Prostate gland (tissue), 2 donors: ENCODE data around the gene SLC6A20. TPM values are rescaled to one million over a fixed set of nuclear protein-coding genes. Genes with fewer than 3 reads are reported as not detected.
"Not testable (repeated sequence)": the region's sequence is repeated elsewhere in the genome, so short reads cannot be mapped to it uniquely, and the experiment has no call there.

Experiments
- DNase-seq: peaks from one replicate; pipeline ENCODE4 v3.0.0-alpha.2; 2019; ENCODE audit warnings: low spot score
- H3K27ac ChIP-seq, 2 donors: fragments of 200-600 bp; sonication (generic); 2 replicates each; pipeline ENCODE4 v1.5.1; 2017 to 2019
- H3K27me3 ChIP-seq: fragments of 200-600 bp; sonication (generic); replicated peaks from 2 replicates; pipeline ENCODE4 v1.5.1; 2019; ENCODE audit not compliant: insufficient read depth
- H3K36me3 ChIP-seq, 2 donors: fragments of 200-600 bp; sonication (generic); 1 replicate in 1 of 2; 2 replicates in 1 of 2; pipeline versions ENCODE4 v1.5.1 to v1.8.1; 2017 to 2019
- H3K4me1 ChIP-seq: fragments of 200-600 bp; sonication (generic); replicated peaks from 2 replicates; pipeline ENCODE4 v1.5.1; 2019
- H3K4me3 ChIP-seq, 2 donors: fragments of 200-600 bp; sonication (generic); 2 replicates each; pipeline ENCODE4 v1.5.1; 2017 to 2019
- H3K9me3 ChIP-seq: fragments of 200-600 bp; sonication (generic); 2 replicates; pipeline ENCODE4 v1.5.1; 2017
- CTCF ChIP-seq, 4 experiments: fragments of 200-600 bp in 2 of 4; fragments of 450-650 bp in 2 of 4; sonication (generic) in 2 of 4; IDR thresholded peaks; 1 replicate in 3 of 4; 2 replicates in 1 of 4; pipeline ENCODE4 v1.5.1; 2016 to 2019; ENCODE audit warnings: antibody characterized with exemption in 4 of 4, mild to moderate bottlenecking in 2 of 4, moderate library complexity in 2 of 4
- POLR2A ChIP-seq: fragments of 450-650 bp; IDR thresholded peaks from one replicate; pipeline ENCODE4 v1.6.1; 2016; ENCODE audit warnings: antibody characterized with exemption, mild to moderate bottlenecking
- POLR2AphosphoS5 ChIP-seq: sonication (generic); formaldehyde crosslinking; IDR thresholded peaks from one replicate; pipeline ENCODE4 v1.6.1; 2017; ENCODE audit warnings: antibody characterized with exemption
- WGBS: methylation state at CpG from one replicate; pipeline ENCODE4 v1.1.5; 2018; 5-methylcytosine and 5-hydroxymethylcytosine counted together
- intact Hi-C: fragments of 100-400 bp; cut with DNase I; formaldehyde crosslinking; loops from one replicate; pipeline ENCODE4 v1.14.2; 2022
- total RNA-seq, 2 donors: library from RNA; depleted of rRNA; stranded (reverse); fragments of >200 nt; gene quantifications; one replicate each; pipeline ENCODE4 v1.1.0, GENCODE V29; 2016

The SLC6A20 gene
- total RNA-seq, 2 donors from 2014 or later: 1.6 TPM; not detected in 1

DNA sequence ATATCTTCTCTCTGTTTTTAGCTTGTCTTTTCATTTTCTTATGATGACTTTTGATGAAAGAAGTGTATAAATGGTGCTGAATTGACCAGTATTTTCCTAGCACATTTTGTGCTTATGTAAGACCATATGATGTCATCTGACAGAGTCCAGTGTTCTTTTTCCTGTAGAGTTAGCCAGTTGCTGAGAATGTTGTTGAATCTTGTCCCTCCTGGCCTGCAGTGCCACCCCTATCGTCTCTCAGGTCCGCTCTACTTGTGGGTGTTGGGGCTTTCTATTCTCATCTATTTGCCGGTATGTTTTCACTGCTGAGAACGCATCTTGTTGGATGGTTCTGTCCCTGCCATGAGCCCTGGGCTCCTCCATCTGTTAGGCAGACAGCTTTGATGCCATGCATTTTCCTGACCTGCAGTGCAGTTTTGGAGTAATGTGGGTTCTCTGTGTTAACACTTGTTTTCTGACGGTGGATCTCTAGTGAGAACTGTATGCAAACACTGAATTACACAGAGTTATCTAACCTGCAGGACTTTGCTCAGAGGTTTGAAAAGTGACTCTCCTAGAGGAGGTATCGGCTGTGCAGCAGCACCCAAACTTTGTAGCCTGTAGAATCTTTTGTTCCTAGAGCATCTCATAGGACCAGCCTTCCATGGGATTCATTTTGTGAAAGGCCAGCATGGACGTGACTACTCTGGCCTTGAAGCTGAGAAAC, 44.6 kb downstream of the SLC6A20 start:
- no peak overlapping the region for H3K27ac ChIP-seq
- WGBS: 80% methylated on average over 7 of the region's 7 CpGs
- H3K4me1 ChIP-seq: no peaks in the 10 kb centered on the region
- no peaks in the 10 kb centered on the region for H3K36me3 ChIP-seq
- TF ChIP-seq CTCF (IDR thresholded peaks at IDR 0.05): no peak
- no peak for TF ChIP-seq POLR2A
- no peak for TF ChIP-seq POLR2AphosphoS5
- intact Hi-C loops: no loop called here
- H3K4me3 ChIP-seq: no peak overlapping the region
- no peaks in the 10 kb centered on the region for H3K9me3 ChIP-seq
- H3K27me3 ChIP-seq: no peaks in the 10 kb centered on the region
- DNase-seq: no peak

DNA sequence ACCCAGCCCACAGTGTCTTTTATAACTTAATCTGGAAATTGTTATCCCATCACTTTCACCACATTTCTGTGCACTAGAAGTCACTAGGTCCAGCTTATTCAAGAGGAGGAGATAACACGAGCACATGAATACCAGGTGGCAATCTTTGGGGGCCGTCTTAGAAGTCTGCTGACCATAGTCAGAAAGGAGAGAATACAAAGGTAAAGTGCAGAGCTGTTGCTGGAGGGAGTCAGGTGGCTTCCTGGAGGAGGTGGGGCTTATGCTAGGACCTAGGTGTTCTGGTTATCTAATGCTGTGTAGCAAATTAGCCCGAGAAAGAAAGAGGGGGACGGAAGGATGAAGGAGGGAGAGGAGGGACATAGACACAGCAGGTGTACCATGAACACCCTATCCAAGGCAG, 46.5 kb downstream of the SLC6A20 start:
- 84% methylated on average over 4 of the region's 4 CpGs for WGBS
- Histone ChIP-seq H3K9me3 (no peaks in the 10 kb centered on the region), H3K4me1 (no peaks in the 10 kb centered on the region), H3K36me3 (no peaks in the 10 kb centered on the region), H3K27ac (no peak overlapping the region), H3K27me3 (no peaks in the 10 kb centered on the region), H3K4me3 (no peak overlapping the region)
- no peak for TF ChIP-seq POLR2A
- no peak for TF ChIP-seq POLR2AphosphoS5
- no peak for TF ChIP-seq CTCF (IDR thresholded peaks at IDR 0.05)
- intact Hi-C loops: no loop called here
- no peak for DNase-seq

- H3K27ac ChIP-seq, H3K9me3 ChIP-seq, DNase-seq, H3K4me3 ChIP-seq, H3K36me3 ChIP-seq, intact Hi-C loops, H3K27me3 ChIP-seq, H3K4me1 ChIP-seq: not testable (repeated sequence)
- WGBS: 86% methylated on average over 4 of the region's 4 CpGs
Observed at GRCh38 chr3:45749036-45749600, 47.2 kb downstream of the SLC6A20 start.

- no peaks in the 10 kb centered on the region for H3K27me3 ChIP-seq
- no peak overlapping the region for H3K27ac ChIP-seq
- peaks cover 0 to 3% of the 10 kb centered on the region in 2 donors for H3K36me3 ChIP-seq
- DNase-seq: no peak
- H3K9me3 ChIP-seq: no peaks in the 10 kb centered on the region
- intact Hi-C loops: no loop called here
- no peak overlapping the region for H3K4me3 ChIP-seq
- 61% methylated on average over 8 of the region's 8 CpGs for WGBS
- no peak for TF ChIP-seq CTCF (IDR thresholded peaks at IDR 0.05)
- H3K4me1 ChIP-seq: no peaks in the 10 kb centered on the region
Observed at GRCh38 chr3:45748068-45748467, 48.3 kb downstream of the SLC6A20 start.

DNA sequence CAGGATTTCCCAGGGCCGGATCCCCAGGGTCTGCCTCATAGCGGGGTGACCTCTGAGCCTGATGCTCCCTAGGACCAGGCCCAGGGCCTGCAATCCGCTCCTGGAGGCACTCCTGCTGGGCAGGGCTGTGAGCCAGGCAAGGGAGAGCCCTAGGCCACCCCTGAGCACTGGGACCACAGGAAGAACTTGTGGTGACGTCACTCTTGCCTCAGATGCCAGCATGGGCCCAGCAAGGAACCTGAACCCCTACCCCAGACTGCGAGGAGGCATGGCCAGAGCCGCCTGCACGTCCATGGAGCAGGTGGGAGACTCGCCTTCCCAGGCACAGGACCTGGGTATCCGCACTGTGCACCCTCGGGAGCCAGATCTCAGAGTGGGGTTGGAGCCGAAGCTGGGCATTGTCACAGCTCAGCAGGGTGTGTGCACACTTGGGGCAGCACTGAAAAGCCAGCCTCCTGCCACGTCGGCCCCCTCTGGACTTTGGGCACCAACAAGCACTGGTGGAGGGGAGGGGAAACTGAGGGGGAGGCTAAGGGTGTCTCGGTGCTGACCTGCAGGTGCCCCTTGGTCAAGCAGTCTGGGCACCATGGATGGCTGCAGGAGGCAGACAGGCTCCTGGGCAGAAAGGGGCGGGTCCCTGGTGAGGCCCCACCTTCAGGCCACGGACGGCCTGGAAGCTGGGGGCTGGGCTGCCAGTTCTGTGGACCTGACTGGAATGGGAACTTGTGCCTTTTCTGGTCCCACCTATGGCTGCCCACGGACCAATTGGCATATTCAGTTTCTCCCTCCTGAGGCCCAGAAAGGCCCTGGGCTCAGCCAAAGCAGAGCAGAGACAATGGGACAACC, 49.3 kb downstream of the SLC6A20 start:
- H3K27me3 ChIP-seq: no peaks in the 10 kb centered on the region
- H3K9me3 ChIP-seq: no peaks in the 10 kb centered on the region
- intact Hi-C loops: no loop called here
- no peak overlapping the region for H3K4me3 ChIP-seq
- no peak for DNase-seq
- no peaks in the 10 kb centered on the region for H3K4me1 ChIP-seq
- no peak for TF ChIP-seq POLR2AphosphoS5
- TF ChIP-seq POLR2A: no peak
- no peak for TF ChIP-seq CTCF (IDR thresholded peaks at IDR 0.05)
- 93% methylated on average over 14 of the region's 18 CpGs for WGBS
- H3K36me3 ChIP-seq: peaks cover 0 to 3% of the 10 kb centered on the region in 2 donors
- no peak overlapping the region for H3K27ac ChIP-seq
